GM19099 (cell line): ENCODE measurements around the gene ATRAID.

ENCODE experiments used
- POLR2A ChIP-seq: IDR thresholded peaks from 3 replicates; pipeline ENCODE4 v1.6.1; 2011; ENCODE audit warnings: low read depth; ENCODE audit not compliant: insufficient read length; ENCODE audit errors: extremely low read depth

The ATRAID gene

DNA sequence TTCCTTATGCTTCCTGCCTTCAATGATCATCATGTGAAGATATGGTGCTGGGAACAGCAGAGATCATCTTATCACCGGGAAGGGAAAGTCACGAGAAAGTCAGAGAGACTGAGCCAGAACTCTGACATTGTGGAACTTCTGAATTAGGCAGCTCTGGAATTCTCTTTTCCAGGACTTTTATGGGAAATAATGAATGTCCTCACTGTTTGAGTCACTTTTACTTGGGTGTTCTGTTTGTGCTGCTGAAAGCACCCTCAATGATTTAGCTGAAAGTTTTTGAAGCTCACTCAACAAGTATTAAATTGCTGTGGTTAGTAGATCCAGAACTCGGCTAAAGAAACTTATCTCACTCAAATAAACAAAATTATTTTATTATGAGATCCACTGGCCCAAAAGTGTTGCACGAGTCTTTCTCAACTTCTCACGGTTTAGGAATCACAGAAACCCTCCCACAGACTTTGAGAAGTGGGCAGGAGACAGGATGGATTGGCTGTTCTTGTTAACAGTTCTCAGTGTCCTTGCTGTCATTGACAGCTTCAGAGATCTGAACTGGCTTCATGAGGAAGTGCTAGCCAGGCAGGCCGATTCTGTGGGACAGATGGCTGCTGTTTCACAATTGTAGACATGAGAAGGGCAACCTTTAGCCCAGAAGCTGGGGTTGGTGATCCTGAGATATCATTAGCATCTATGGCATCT is 26.4 kb upstream of the ATRAID start:
- TF ChIP-seq POLR2A: no peak

DNA sequence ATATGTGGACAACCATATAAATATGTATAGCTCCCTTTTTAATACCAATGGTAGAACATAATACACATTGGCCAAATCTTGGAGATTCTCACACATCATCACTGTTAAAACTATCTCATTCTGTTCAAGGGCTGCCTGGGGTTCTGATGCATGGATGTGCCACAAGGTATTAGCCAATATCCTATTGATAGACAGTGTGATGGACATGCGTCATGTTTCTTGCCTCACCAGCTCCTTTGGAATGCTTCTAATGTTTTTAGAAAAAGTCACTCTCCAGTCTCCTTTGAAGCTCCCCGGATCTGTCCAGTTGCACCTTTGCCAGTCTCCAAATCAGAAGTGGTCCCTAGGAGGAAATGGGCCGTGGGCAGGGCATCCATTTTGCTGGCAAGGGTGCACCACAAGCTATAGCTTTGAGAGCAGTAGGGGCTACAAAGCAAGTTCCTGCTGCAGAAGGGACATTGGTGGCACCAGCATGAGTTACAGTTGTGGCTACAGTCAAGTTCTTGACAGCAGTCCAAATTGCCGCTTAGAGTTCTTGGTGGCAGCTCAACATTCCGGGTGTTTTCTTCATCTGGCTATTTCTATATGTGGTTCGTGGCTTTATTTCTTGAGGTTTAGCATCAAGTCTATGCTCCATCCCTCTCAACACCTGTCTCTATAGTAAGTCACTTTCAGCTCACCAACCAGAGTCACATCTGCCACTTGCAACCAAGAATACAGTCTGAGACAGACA is 25.1 kb upstream of the ATRAID start:
- no peak for TF ChIP-seq POLR2A

- no peak for TF ChIP-seq POLR2A
These were observed 21.9 kb upstream of the ATRAID start for GRCh38 chr2:27189989-27190388.

DNA sequence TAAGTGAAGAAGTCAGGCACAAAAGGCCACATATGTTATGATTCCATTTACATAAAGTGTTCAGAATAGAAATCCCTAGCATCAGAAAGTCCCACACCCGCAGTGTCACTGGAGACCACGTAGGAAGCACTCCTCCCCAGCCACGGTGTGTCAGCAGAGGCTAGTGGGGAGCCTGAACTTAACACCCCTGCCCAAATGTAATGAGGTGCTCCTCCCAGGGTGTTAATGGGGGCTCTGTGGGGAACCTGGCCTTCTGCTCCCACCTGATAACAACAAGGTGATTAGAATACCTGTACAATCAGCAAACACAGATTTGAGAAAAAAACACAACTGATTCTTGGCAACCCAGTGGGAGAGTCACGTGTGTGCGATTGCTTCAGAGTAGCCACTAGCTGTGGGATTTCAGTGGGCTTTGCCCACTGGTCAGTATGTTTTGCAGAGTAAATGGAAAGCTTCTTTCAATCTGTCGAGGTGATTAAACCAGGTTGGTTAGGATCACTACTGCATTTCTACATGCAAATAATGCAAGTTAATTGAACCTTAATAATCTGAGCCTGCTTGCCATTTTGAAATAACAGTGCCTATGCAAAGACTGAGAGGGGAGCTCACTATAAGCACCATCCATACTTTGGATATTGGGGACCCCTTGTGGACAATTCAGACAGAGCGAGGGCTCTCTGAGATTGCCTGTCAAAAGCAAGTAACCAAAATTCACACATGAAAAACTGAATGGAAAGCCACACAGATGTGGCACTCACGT is 20.6 kb upstream of the ATRAID start:
- no peak for TF ChIP-seq POLR2A

GRCh38 chr2:27194538-27195354 is 17.1 kb upstream of the ATRAID start:
- TF ChIP-seq POLR2A: no peak

DNA sequence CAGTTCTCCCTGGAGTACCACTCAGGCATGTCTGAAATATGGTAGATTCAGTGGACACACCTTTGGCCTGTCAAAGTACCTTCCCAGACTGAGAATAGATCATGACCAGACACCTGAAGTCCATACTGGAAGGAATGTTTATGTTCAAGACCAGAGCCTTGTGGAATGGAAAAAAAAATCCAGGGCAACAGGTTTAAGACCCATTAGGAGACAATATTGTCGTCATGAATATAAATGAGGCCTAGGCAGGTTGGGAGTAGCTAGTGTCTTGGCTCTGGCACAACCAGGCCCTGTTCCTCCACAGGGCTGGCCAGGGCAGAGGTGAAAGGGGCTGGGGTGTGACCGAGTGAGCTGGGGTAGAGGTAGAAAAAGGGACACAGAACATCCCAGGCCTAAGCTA is 13.2 kb upstream of the ATRAID start:
- TF ChIP-seq POLR2A: no peak

DNA sequence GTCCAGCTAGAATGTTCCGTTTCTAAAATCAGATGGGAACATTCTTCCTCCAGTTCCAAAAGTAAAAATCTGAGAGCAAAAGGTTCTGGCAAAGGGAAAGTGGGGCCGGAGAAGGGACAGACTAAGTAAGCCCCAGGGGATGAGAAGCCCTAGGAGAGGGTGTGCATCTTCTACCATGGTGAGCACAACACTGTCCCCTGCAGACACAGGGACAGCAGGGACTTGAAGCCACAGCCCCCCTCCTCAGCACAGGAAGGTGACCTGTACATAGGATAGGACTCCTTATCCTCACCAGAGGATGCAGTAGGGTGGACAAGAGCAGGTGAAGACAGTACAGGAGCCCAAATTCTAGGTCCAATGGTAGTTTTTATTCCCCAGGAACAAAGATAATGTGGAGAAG is 12.6 kb upstream of the ATRAID start:
- no peak for TF ChIP-seq POLR2A

DNA sequence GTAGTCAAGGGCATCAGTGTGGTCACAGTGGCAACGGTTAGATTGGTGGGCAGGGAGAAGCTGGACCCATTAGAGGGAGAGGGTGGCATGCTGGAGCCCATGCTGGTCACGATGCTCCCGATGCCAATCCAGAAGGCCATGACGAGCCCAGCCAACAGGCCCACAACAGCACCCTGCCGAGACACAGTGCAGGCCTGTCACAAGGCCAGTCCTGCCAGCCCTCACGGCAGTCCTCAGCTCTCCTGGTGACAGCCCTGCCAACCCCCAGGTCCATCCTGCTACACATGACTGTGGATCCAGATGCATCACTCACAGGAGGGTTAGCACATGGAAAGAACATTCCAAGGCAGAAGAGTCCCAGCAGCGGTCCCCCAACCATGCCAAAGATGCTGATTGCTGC is 10.2 kb upstream of the ATRAID start:
- TF ChIP-seq POLR2A: no peak

DNA sequence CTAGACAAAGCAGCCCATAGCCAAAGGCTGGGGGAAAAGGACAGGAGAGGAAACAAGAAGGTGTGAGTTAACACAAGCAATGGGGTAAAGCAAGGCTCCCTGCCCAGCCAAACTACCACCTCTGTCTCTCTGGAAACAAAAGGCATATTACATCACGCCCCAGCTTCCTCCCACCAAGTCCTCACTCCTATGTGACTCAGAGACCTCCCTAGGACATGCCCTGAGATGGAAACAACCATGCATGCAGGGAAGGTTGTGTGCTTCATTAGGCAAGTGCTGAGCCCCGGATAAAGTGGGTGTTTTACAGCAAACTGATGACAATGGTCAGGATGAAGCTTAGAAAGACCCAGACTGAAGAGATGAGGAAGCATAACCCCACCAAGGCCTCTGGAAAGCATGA is 9.0 kb upstream of the ATRAID start:
- no peak for TF ChIP-seq POLR2A

DNA sequence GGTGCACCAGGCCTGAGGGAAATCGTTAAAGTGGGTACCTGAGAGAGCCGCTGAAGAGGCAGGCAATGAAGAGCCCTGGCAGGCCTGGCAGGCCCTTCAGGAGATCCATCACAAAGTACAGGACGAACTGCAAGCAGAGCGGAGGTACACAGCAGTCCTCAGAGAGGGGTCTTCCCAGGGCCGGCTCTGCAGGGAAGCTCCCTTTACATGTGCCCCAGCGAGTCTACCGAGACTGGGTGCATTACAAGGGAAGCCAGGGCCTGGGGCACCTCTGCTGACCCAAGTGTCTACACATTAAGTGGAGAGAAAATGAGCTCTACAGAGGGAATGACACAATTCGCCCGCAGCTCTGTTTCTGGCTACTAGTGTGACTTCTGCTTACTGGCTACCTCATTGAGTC is 8.1 kb upstream of the ATRAID start:
- TF ChIP-seq POLR2A: no peak

DNA sequence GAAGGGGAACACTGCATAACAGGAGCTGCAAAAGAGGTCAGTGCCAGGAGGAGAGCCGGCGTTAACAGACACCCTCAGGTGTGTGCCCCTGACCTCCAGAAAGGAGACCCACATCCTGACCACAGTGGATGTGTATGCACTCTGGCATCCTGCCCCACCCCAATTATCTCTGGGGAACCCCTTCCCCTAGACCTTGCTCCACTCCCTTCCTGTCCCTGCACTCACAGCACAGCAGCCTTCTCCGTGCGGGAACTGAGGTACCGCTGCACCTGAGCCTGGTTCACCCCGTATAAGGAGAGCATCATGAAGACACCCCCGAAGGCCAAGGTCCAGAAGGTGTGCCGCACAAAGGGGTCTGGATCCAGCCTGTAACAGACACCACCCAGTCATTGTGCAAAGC is 7.3 kb upstream of the ATRAID start:
- TF ChIP-seq POLR2A: no peak

DNA sequence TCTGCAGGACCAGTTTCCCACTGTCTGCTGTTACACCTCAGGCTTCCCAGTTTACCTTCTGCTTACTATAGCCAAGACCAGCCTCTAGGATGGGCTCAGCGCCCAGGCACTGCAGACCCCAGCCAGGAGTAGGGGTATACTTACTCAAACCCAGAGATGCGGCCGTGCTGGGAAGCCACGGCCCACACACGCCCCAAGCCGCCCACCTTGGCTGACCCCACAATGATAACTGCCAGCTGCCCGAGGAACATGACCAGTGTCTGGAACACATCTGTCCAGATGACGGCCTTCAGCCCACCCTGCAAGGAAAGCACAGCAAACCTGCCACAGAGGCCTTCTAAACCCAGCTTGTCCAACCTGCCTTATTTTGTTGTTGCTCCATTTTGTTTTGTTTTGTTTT is 6.6 kb upstream of the ATRAID start:
- no peak for TF ChIP-seq POLR2A

- no peak for TF ChIP-seq POLR2A
These were observed 5.5 kb upstream of the ATRAID start for GRCh38 chr2:27206346-27206745.

GRCh38 chr2:27208486-27209050 is 3.3 kb upstream of the ATRAID start:
- no peak for TF ChIP-seq POLR2A
